IPS DF 6.9 (cell line): Measurements from ENCODE around the gene ERICH3.

Experiments
- DNase-seq: peaks from one replicate; pipeline ENCODE4 v3.0.0-alpha.2; 2013; ENCODE audit warnings: low read depth, low spot score
- H3K27ac ChIP-seq: one replicate; pipeline ENCODE4 v1.5.1; 2013; ENCODE audit warnings: low read length, control low read depth
- H3K27me3 ChIP-seq: 2 replicates; pipeline ENCODE4 v1.6.1; 2013; ENCODE audit warnings: mild to moderate bottlenecking, low read length; ENCODE audit not compliant: control insufficient read depth, insufficient read depth
- H3K36me3 ChIP-seq: 2 replicates; pipeline ENCODE4 v1.6.1; 2013; ENCODE audit warnings: low read length; ENCODE audit not compliant: control insufficient read depth, insufficient read depth
- H3K4me1 ChIP-seq: 2 replicates; pipeline ENCODE4 v1.6.1; 2013; ENCODE audit warnings: low read length; ENCODE audit not compliant: control insufficient read depth, insufficient read depth
- H3K4me3 ChIP-seq: 2 replicates; pipeline ENCODE4 v1.5.1; 2013; ENCODE audit warnings: mild to moderate bottlenecking, low read length
- H3K9me3 ChIP-seq: 2 replicates; pipeline ENCODE4 v1.6.1; 2013; ENCODE audit warnings: low read length, inconsistent platforms; ENCODE audit not compliant: control insufficient read depth, insufficient read depth
- WGBS: extraction: QIAGEN DNeasy Blood & Tissue Kit; methylation state at CpG from one replicate; pipeline ENCODE4 v1.1.7; 2013; ENCODE audit warnings: mixed read lengths, missing lambda C conversion rate; ENCODE audit not compliant: insufficient read length, insufficient coverage; 5-methylcytosine and 5-hydroxymethylcytosine counted together

Gene ERICH3

DNA sequence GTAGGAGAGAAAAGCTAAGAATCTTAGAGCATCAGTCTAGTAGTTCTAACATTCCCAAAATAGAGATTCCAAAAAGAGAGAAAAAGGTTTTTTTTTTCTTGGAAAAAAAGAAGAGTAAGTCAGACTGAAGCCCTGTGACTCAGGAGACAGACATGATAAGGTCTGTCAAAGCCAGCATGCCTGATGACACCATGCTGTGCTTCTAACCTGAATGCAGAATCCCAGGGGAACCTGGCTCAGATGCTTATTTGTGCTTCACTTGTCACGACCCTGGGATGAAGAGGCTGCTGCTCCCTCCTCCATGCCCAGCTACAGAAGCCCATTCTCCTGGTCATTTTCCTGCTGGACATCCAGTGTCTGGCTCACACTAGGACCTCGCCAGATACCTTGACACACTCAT is 44.3 kb downstream of the ERICH3 start:
- WGBS, result no CpG with 5 or more reads among the region's 2 CpGs
- DNase-seq, result peak; percentile 7
- no peaks in the 10 kb centered on the region for H3K9me3 ChIP-seq
- H3K36me3 ChIP-seq, result no peaks in the 10 kb centered on the region
- H3K4me1 ChIP-seq, result no peaks in the 10 kb centered on the region; the same call in 1 of the 2 replicates
- H3K27ac ChIP-seq, result no peak overlapping the region
- H3K4me3 ChIP-seq, result no peak overlapping the region
- no peaks in the 10 kb centered on the region for H3K27me3 ChIP-seq

DNA sequence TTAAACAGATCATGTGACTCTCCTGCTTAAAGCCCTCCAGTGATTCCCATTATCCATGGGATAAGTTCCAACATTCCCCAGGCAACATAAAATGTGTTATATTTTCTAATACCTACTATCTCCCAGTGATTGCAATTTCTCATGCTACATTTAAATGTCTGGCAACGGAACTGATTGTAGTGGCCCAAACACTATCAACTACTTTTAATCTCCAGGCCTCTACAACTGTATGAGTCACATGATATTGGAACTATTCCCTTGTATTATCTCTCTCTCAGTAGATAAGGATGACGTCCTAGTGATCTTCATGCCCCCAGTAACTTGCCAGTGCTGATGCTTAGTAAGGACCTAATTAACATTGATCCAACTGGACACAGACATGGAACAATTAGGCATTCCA is 49.9 kb downstream of the ERICH3 start:
- H3K4me3 ChIP-seq, result no peak overlapping the region
- no peaks in the 10 kb centered on the region for H3K9me3 ChIP-seq
- no CpG with 5 or more reads among the region's 2 CpGs for WGBS
- no peak overlapping the region for H3K27ac ChIP-seq
- H3K36me3 ChIP-seq, result no peaks in the 10 kb centered on the region
- no peaks in the 10 kb centered on the region for H3K27me3 ChIP-seq
- H3K4me1 ChIP-seq, result no peaks in the 10 kb centered on the region
- DNase-seq, result no peak

DNA sequence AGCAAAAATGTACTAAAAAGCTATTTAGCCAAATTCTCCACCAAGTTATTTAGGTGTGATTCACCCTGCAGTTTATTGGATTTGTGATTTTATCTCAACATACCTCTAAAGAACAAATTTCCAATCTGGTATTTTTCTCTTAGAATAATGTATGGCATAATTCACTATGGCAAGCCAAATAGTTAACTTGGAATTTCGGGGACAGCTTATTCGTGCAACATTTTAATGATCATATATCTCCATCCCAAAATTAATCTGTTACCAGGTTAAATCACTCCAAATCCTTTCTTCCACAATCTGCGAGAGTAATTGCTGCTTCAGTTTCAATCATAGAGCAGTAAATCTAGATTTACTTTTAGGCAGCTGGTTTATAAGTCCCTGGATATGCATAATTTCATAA is 53.4 kb downstream of the ERICH3 start:
- WGBS, result no CpG with 5 or more reads among the region's 3 CpGs

DNA sequence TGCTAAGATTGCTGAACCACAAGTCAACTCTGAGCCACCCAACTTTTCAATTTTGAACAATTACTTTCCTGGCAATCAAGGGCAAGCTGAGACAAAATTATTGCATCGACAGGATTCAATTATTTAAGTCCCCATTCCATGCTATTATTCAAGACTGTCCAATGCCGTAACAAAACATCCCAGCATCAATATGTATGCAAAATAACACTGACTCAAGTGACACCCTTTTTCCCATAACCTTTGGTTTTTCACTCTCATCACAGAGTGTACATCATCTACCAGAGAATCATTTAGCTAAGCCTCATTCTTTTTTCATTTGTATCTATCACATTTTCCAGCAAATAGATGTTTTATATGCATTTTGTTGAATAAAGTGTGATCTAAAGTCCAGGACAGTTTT is 54.6 kb downstream of the ERICH3 start:
- Histone ChIP-seq H3K4me1 (no peaks in the 10 kb centered on the region), H3K4me3 (no peak overlapping the region), H3K36me3 (no peaks in the 10 kb centered on the region), H3K27ac (no peak overlapping the region), H3K9me3 (no peaks in the 10 kb centered on the region), H3K27me3 (no peaks in the 10 kb centered on the region)
- no peak for DNase-seq
- no CpG with 5 or more reads among the region's 2 CpGs for WGBS

More for the DNA sequence above, 53.4 kb downstream of the ERICH3 start:
- H3K27ac ChIP-seq, result no peak overlapping the region
- H3K4me3 ChIP-seq, result no peak overlapping the region
- DNase-seq, result no peak
- no peaks in the 10 kb centered on the region for H3K9me3 ChIP-seq
- no peaks in the 10 kb centered on the region for H3K4me1 ChIP-seq
- H3K36me3 ChIP-seq, result no peaks in the 10 kb centered on the region
- H3K27me3 ChIP-seq, result no peaks in the 10 kb centered on the region

DNA sequence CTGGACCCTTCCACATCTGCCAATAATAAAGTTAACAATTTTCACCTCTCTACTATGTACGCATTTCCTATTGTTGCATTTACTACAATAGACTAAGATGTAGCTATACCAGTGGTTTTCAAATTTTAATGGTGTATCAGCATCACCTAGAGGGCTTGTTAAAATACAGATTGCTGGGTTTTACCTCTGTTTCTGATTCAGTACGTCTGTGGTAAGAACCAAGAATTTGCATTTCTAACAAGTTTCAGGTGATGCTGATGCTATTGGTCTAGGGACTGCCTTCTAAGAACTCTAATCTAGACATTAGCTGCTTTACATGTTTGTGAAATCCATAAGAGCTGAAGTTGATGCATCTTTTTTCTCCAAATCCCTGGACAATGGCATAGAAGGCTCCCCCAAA is 59.7 kb downstream of the ERICH3 start:
- Histone ChIP-seq H3K9me3 (no peaks in the 10 kb centered on the region), H3K4me1 (no peaks in the 10 kb centered on the region), H3K27me3 (no peaks in the 10 kb centered on the region), H3K36me3 (no peaks in the 10 kb centered on the region), H3K4me3 (no peak overlapping the region), H3K27ac (no peak overlapping the region)
- DNase-seq, result no peak
- WGBS, result no CpG with 5 or more reads among the region's 2 CpGs

DNA sequence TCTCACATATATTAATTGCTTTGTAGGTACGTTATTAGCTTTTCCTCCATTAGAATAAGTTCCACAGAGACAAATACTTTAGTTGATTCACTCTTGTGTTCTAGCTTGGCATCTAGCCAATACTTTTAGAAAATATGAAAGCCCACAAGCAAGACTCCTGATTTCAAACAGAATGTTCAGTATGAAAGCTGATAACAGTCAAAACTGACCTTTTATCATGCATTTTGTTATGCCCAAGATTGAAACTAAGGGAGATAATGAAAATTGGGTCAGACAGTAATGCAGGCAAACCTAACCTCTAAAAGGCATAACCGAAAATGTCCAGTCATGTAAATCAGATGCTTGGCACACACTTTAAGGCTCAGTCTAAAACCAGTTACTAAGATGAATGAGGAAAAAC is 61.7 kb downstream of the ERICH3 start:
- no CpG with 5 or more reads among the region's 2 CpGs for WGBS
- Histone ChIP-seq H3K9me3 (no peaks in the 10 kb centered on the region), H3K4me1 (no peaks in the 10 kb centered on the region)

DNA sequence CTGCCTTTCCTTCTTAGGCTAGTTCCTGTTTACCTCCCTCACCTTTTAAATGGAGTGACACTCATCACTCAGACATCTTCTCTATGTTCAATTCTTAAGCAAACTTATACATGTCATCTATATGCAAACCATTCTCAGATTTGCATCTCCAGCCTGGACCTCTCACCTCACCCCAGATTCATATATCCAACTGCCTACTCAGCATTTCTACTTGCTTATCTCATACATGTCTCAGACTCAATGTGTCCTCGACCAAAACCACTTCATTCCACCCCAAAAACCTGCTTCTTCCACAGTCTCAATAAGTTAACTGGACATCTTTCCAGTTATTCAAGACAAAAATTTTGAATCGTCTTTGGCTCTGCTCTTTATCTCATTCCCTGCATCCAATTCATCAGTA is 62.6 kb downstream of the ERICH3 start:
- no peak overlapping the region for H3K4me3 ChIP-seq
- DNase-seq, result no peak
- no peak overlapping the region for H3K27ac ChIP-seq
- no CpG with 5 or more reads among the region's 2 CpGs for WGBS
- H3K4me1 ChIP-seq, result no peaks in the 10 kb centered on the region
- H3K9me3 ChIP-seq, result no peaks in the 10 kb centered on the region
- no peaks in the 10 kb centered on the region for H3K27me3 ChIP-seq
- H3K36me3 ChIP-seq, result no peaks in the 10 kb centered on the region

More for the DNA sequence above, 61.7 kb downstream of the ERICH3 start:
- Histone ChIP-seq H3K27ac (no peak overlapping the region), H3K27me3 (no peaks in the 10 kb centered on the region), H3K4me3 (no peak overlapping the region), H3K36me3 (no peaks in the 10 kb centered on the region)
- no peak for DNase-seq

DNA sequence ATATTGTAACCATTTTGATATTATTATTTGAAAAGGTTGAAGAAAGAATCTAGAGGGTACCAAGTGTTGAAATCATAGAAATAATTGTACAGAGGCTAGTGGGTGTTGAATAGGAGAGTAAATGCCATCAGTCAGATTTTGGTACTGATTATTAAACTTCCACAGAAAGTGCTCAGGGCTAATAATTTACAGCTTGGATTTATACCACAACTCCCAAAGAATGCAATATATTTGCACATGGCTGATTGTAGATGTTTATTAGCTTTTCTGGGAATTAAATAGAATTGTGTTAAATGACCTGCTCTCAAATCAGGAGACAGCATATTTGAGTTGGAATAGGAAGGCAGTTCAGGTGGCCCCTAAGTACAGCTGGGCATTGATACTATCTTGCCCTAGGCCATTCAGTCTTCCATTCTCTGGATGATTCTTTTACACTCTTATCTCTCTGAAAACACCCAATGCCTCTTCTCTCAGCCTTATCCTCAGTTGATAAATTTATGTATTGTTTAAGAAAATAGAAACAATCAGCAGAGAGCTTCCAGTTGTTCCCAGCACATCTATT is 63.7 kb downstream of the ERICH3 start:
- no peak overlapping the region for H3K27ac ChIP-seq
- H3K4me3 ChIP-seq, result no peak overlapping the region
- H3K36me3 ChIP-seq, result no peaks in the 10 kb centered on the region
- H3K4me1 ChIP-seq, result no peaks in the 10 kb centered on the region
- no peaks in the 10 kb centered on the region for H3K27me3 ChIP-seq
- no peaks in the 10 kb centered on the region for H3K9me3 ChIP-seq
- DNase-seq, result no peak

DNA sequence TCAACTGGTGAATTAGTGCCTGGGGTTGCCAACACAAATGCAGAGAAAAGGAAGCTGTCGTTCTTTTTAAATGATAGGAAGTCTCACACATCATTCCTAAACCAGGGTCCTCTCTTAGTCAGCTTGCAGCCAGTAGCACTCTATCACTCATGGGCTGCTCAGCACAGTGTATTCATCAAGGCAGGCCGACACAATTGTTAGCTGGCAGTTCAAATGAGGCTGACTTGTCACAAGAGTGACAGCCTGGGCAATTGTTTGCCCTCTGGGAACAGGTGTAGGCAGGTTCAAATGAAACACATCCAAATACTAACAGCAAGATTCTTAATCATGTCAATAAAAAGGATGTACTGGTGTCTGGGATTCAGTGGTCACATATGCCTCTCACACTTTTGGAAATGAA is 76.9 kb downstream of the ERICH3 start:
- DNase-seq, result no peak
- no CpG with 5 or more reads among the region's 2 CpGs for WGBS
- no peak overlapping the region for H3K27ac ChIP-seq
- no peaks in the 10 kb centered on the region for H3K4me1 ChIP-seq
- no peak overlapping the region for H3K4me3 ChIP-seq
- no peaks in the 10 kb centered on the region for H3K27me3 ChIP-seq
- no peaks in the 10 kb centered on the region for H3K9me3 ChIP-seq
- H3K36me3 ChIP-seq, result no peaks in the 10 kb centered on the region

DNA sequence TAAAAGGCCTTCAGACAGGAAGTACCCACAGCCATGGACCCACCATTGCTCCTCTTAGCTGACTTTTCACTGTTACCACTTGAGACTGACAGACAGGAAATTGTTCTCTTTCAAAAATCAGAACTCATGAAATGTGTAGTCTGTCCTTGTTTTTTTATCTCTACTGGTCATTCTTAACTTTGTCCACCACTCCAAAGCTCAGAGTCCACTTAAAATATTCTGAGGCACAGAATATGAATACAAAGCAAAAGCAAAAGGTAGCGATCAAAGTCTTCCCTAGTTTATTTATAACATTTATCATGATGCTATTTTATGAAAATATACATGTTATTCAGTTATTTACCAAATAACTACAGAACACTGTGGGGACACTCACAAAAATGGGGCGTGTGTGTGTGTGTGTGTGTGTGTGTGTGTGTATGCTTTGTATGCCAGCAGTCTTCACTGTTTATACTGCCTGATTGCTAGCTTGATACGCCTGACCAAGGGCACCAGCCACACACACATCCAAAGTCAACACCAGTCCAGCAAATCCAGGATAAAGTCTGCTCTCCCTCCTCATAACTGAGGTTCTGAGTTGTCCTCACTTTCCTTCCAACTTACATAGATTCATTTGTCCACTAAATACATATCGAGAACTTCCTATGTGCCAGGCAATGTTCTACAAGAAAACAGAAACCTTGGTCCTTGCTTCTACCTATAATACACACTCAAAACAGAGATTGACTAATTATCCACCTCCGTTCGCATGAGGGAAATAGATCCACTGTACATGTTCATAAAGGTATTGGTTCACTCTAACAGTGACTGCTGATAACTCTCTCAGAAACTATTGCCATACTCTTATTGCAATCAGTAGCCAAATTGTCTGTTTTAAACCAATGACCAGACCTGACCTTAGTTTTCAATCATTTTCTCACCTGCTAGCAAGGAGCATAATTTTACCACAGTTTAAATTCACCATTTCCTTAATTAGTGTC is 79.4 kb downstream of the ERICH3 start:
- no peaks in the 10 kb centered on the region for H3K27me3 ChIP-seq
- H3K4me1 ChIP-seq, result no peaks in the 10 kb centered on the region
- no CpG with 5 or more reads among the region's 6 CpGs for WGBS
- no peak overlapping the region for H3K27ac ChIP-seq
- DNase-seq, result no peak
- H3K4me3 ChIP-seq, result no peak overlapping the region
- no peaks in the 10 kb centered on the region for H3K36me3 ChIP-seq
- no peaks in the 10 kb centered on the region for H3K9me3 ChIP-seq
